Activated CD4-positive, alpha-beta T cell treated with anti-CD3 and anti-CD28 coated beads, Interleukin-2, Interleukin-6, amounts not matched to agents 100 ng/mL and 50 ng/mL, durations not matched to agents 16 hours and 8 hours (primary cell): ENCODE results near the gene TREH.
"Not testable (repeated sequence)": the region's sequence is repeated elsewhere in the genome, so short reads cannot be mapped to it uniquely, and the experiment has no call there.

Experiments used
- DNase-seq: peaks from one replicate; pipeline ENCODE4 v3.0.0-alpha.2; 2020

The TREH gene

GRCh38 chr11:118628031-118628430 is 51.4 kb downstream of the TREH start:
- no peak for DNase-seq

- DNase-seq, result no peak
These were observed 51.9 kb downstream of the TREH start for GRCh38 chr11:118627566-118627965.

- no peak for DNase-seq
These were observed 53.5 kb downstream of the TREH start for GRCh38 chr11:118625976-118626375.

GRCh38 chr11:118625036-118625690 is 54.3 kb downstream of the TREH start:
- DNase-seq, result no peak

- DNase-seq, result no peak
These were observed 56.2 kb downstream of the TREH start for GRCh38 chr11:118623269-118623655.

- no peak for DNase-seq
These were observed 56.8 kb downstream of the TREH start for GRCh38 chr11:118622376-118623268.

- DNase-seq, result no peak
These were observed 57.6 kb downstream of the TREH start for GRCh38 chr11:118621784-118622375.

GRCh38 chr11:118621071-118621783 is 58.2 kb downstream of the TREH start:
- DNase-seq, result peak; percentile 28

GRCh38 chr11:118620529-118621070 is 58.9 kb downstream of the TREH start:
- no peak for DNase-seq

- no peak for DNase-seq
These were observed 59.8 kb downstream of the TREH start for GRCh38 chr11:118619444-118620197.

GRCh38 chr11:118618991-118619375 is 60.5 kb downstream of the TREH start:
- no peak for DNase-seq

- DNase-seq, result no peak
These were observed 61.1 kb downstream of the TREH start for GRCh38 chr11:118618115-118618990.

- DNase-seq, result no peak
These were observed 63.5 kb downstream of the TREH start for GRCh38 chr11:118615976-118616371.

GRCh38 chr11:118615282-118615975 is 64.0 kb downstream of the TREH start:
- DNase-seq, result no peak

- DNase-seq, result no peak
These were observed 64.9 kb downstream of the TREH start for GRCh38 chr11:118614511-118614910.

- no peak for DNase-seq
These were observed 67.1 kb downstream of the TREH start for GRCh38 chr11:118612378-118612777.

- DNase-seq, result not testable (repeated sequence)
These were observed 68.0 kb downstream of the TREH start for GRCh38 chr11:118611433-118611795.

- DNase-seq, result peak; percentile 88
These were observed 68.5 kb downstream of the TREH start for GRCh38 chr11:118610773-118611432.

GRCh38 chr11:118610225-118610772 is 69.2 kb downstream of the TREH start:
- DNase-seq, result no peak
